HG02798 (cell line): ENCODE results near the gene UMAD1.

Source experiments
- ATAC-seq: cut with Tn5 transposase; IDR thresholded peaks from one replicate; pipeline ENCODE4 v1.9.1; 2021; ENCODE audit warnings: mild to moderate bottlenecking; ENCODE audit not compliant: unreplicated experiment, poor library complexity

Gene UMAD1

GRCh38 chr7:7687800-7688199 lies 47.2 kb downstream of the UMAD1 start:
- no peak for ATAC-seq

GRCh38 chr7:7688310-7688709 lies 47.8 kb downstream of the UMAD1 start:
- no peak for ATAC-seq

- ATAC-seq: no peak
These were observed 48.4 kb downstream of the UMAD1 start for GRCh38 chr7:7688956-7689355.

GRCh38 chr7:7693881-7694280 lies 53.3 kb downstream of the UMAD1 start:
- ATAC-seq: no peak

- no peak for ATAC-seq
These were observed 54.0 kb downstream of the UMAD1 start for GRCh38 chr7:7694542-7694941.

GRCh38 chr7:7695111-7695817 lies 54.7 kb downstream of the UMAD1 start:
- ATAC-seq: no peak

GRCh38 chr7:7696458-7697119 lies 56.0 kb downstream of the UMAD1 start:
- no peak for ATAC-seq

- no peak for ATAC-seq
These were observed 58.4 kb downstream of the UMAD1 start for GRCh38 chr7:7698930-7699329.

- ATAC-seq: no peak
These were observed 58.8 kb downstream of the UMAD1 start for GRCh38 chr7:7699380-7699779.

- ATAC-seq: no peak
These were observed 59.4 kb downstream of the UMAD1 start for GRCh38 chr7:7699970-7700369.

- no peak for ATAC-seq
These were observed 61.0 kb downstream of the UMAD1 start for GRCh38 chr7:7701527-7701926.

GRCh38 chr7:7702826-7703225 lies 62.3 kb downstream of the UMAD1 start:
- no peak for ATAC-seq

GRCh38 chr7:7703427-7703826 lies 62.9 kb downstream of the UMAD1 start:
- ATAC-seq: no peak

GRCh38 chr7:7704867-7705266 lies 64.3 kb downstream of the UMAD1 start:
- no peak for ATAC-seq

GRCh38 chr7:7705318-7705717 lies 64.8 kb downstream of the UMAD1 start:
- ATAC-seq: no peak

- ATAC-seq: peak; percentile 57
These were observed 65.6 kb downstream of the UMAD1 start for GRCh38 chr7:7706101-7706511.

- ATAC-seq: no peak
These were observed 66.1 kb downstream of the UMAD1 start for GRCh38 chr7:7706556-7707172.

- ATAC-seq: no peak
These were observed 66.7 kb downstream of the UMAD1 start for GRCh38 chr7:7707246-7707645.

GRCh38 chr7:7707806-7708205 lies 67.3 kb downstream of the UMAD1 start:
- ATAC-seq: no peak

GRCh38 chr7:7709291-7709690 lies 68.7 kb downstream of the UMAD1 start:
- ATAC-seq: no peak

GRCh38 chr7:7710469-7710868 lies 69.9 kb downstream of the UMAD1 start:
- no peak for ATAC-seq

GRCh38 chr7:7713730-7714129 lies 73.2 kb downstream of the UMAD1 start:
- no peak for ATAC-seq
